Measurements from ENCODE around the gene BUD31.
"Not testable (repeated sequence)": the region's sequence is repeated elsewhere in the genome, so short reads cannot be mapped to it uniquely, and the experiment has no call there.

Gene BUD31

DNA sequence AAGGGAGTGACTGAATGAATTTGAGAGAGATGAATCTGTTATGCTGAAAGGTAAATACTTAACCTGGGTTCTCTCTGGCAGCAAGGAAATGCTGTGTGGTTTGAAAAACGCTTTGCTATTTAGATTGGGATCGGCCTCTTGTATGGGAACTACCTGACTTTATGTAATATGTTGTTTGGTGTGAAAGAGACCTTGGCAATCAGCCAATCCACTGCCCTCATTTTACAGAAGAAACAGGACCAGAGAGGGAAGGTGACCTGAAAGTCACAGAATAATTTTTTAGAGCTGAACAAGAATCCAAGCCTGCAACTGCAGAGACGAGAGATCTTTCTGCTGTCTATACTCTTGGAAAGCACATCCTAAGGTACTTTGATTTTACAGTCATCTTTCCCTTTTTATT, 1.0 kb downstream of the BUD31 start:
- peaks cover 78% of the 10 kb centered on the region for H3K79me2 ChIP-seq (ENCODE audit: insufficient read depth, low read depth)
- no peak overlapping the region for H2AFZ ChIP-seq (ENCODE audit: low read depth)
- H3K27me3 ChIP-seq (ENCODE audit: insufficient read depth, low read depth): no peaks in the 10 kb centered on the region
- H3K4me2 ChIP-seq: peak overlapping the region; percentile 92
- H3K27ac ChIP-seq: peak overlapping the region; percentile 32; the same call in 1 of the 2 replicates
- peaks cover 28% of the 10 kb centered on the region for H3K4me1 ChIP-seq (ENCODE audit: low read depth, poor library complexity, severe bottlenecking)
- no peak overlapping the region for H3K4me3 ChIP-seq (IDR thresholded peaks at IDR 0.05; ENCODE audit: insufficient read depth, low read depth, low read length)
- no peaks in the 10 kb centered on the region for H4K20me1 ChIP-seq (ENCODE audit: insufficient read depth)
- peaks cover 7% of the 10 kb centered on the region; the same call in 1 of the 2 replicates for H3K36me3 ChIP-seq (ENCODE audit: insufficient read depth)
- H3K9ac ChIP-seq: peak overlapping the region; percentile 99; the same call in 1 of the 2 replicates
- TF ChIP-seq, protein P1, sequence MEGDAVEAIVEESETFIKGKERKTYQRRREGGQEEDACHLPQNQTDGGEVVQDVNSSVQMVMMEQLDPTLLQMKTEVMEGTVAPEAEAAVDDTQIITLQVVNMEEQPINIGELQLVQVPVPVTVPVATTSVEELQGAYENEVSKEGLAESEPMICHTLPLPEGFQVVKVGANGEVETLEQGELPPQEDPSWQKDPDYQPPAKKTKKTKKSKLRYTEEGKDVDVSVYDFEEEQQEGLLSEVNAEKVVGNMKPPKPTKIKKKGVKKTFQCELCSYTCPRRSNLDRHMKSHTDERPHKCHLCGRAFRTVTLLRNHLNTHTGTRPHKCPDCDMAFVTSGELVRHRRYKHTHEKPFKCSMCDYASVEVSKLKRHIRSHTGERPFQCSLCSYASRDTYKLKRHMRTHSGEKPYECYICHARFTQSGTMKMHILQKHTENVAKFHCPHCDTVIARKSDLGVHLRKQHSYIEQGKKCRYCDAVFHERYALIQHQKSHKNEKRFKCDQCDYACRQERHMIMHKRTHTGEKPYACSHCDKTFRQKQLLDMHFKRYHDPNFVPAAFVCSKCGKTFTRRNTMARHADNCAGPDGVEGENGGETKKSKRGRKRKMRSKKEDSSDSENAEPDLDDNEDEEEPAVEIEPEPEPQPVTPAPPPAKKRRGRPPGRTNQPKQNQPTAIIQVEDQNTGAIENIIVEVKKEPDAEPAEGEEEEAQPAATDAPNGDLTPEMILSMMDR (conservative IDR thresholded peaks at IDR 0.05; ENCODE audit: low read depth, low read length): no peak

DNA sequence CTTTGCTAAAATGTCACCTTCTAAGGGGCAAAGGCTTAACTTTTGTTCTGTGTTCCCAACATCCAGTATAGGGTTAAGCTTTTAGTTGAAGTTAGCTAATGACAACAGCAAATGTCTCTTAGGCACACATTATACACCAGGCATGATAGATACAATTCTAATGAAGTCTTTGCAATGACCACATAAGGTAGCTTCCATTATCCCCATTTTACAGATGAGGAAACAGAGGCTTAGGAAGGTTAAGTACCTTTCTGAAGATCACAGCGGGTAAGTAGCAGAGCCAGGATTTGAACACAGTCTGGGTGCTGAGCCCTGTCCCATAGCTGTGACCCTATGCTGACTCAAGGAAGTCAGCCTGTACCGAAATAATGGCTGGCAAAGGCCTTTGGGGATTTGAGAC, 1.9 kb downstream of the BUD31 start:
- peaks cover 69% of the 10 kb centered on the region for H3K79me2 ChIP-seq (ENCODE audit: insufficient read depth, low read depth)
- no peak overlapping the region for H2AFZ ChIP-seq (ENCODE audit: low read depth)
- no peak overlapping the region for H3K4me3 ChIP-seq (IDR thresholded peaks at IDR 0.05; ENCODE audit: insufficient read depth, low read depth, low read length)
- peak overlapping the region; percentile 92; the same call in 1 of the 2 replicates for H3K4me2 ChIP-seq
- H3K27me3 ChIP-seq (ENCODE audit: insufficient read depth, low read depth): no peaks in the 10 kb centered on the region
- H3K36me3 ChIP-seq (ENCODE audit: insufficient read depth): peaks cover 7% of the 10 kb centered on the region
- H3K27ac ChIP-seq: no peak overlapping the region
- H3K4me1 ChIP-seq (ENCODE audit: low read depth, poor library complexity, severe bottlenecking): peaks cover 28% of the 10 kb centered on the region
- H4K20me1 ChIP-seq (ENCODE audit: insufficient read depth): no peaks in the 10 kb centered on the region
- TF ChIP-seq, protein P1 (conservative IDR thresholded peaks at IDR 0.05; ENCODE audit: low read depth, low read length): no peak
- H3K9ac ChIP-seq: no peak overlapping the region

DNA sequence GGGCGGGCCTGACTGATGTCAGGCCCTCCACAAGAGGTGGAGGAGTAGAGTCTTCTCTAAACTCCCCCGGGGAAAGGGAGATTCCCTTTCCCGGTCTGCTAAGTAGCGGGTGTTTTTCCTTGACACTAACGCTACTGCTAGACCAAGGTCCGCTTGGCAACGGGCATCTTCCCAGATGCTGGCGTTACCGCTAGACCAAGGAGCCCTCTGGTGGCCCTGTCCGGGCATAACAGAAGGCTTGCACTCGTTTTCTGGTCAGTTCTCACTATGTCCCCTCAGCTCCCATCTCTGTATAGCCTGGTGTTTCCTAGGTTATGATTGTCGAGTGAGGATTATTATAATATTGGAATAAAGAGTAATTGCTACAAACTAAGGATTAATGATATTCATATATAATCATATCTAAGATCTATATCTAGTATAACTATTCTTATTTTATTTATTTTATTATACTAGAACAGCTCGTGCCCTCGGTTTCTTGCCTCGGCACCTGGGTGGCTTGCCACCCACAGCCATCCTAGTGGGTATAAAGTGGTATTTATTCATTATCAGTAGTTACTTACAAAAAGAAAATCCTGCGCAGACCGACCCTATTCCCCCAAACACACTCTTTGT, 6.9 kb downstream of the BUD31 start:
- H3K79me2 ChIP-seq (ENCODE audit: insufficient read depth, low read depth): peaks cover 20% of the 10 kb centered on the region
- H3K36me3 ChIP-seq (ENCODE audit: insufficient read depth): peaks cover 11% of the 10 kb centered on the region
- not testable (repeated sequence) for H3K27ac ChIP-seq

DNA sequence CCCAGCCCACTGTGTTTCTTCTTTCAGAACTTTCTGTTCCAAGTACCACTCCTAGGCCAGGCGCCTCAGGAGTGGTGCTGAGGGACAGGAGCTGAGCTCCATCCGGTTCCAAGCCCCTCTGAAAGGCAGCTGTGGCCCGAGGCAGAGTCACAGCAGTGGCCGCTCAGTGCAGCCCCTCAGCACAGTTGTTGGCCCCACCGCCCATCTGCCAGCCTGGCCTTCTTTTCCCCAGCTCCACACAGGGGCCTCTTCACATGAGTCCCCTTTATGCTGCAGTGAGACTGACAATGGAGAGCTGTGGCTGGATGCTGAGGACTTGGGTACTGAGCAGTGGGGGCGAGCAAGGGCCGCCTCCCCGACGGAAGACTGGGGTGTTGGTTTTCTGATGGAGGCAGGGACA, 9.5 kb downstream of the BUD31 start:
- H3K4me3 ChIP-seq (IDR thresholded peaks at IDR 0.05; ENCODE audit: insufficient read depth, low read depth, low read length): no peak overlapping the region

More for the DNA sequence above, 6.9 kb downstream of the BUD31 start:
- H3K9ac ChIP-seq; H3K4me3 ChIP-seq (IDR thresholded peaks at IDR 0.05; ENCODE audit: insufficient read depth, low read depth, low read length); H3K4me2 ChIP-seq; H4K20me1 ChIP-seq (ENCODE audit: insufficient read depth); H2AFZ ChIP-seq (ENCODE audit: low read depth); H3K27me3 ChIP-seq (ENCODE audit: insufficient read depth, low read depth): not testable (repeated sequence)
- TF ChIP-seq, protein P1 (conservative IDR thresholded peaks at IDR 0.05; ENCODE audit: low read depth, low read length): peak; percentile 40; the same call in 1 of the 2 replicates
- H3K4me1 ChIP-seq (ENCODE audit: low read depth, poor library complexity, severe bottlenecking): peaks cover 10% of the 10 kb centered on the region

More for the DNA sequence above, 9.5 kb downstream of the BUD31 start:
- no peak overlapping the region for H2AFZ ChIP-seq (ENCODE audit: low read depth)
- H3K4me2 ChIP-seq: no peak overlapping the region
- no peaks in the 10 kb centered on the region for H3K27me3 ChIP-seq (ENCODE audit: insufficient read depth, low read depth)
- H3K79me2 ChIP-seq (ENCODE audit: insufficient read depth, low read depth): 0 out of 2 replicates have a peak, but pooled peaks cover 3% of the 10 kb centered on the region
- H3K27ac ChIP-seq: no peak overlapping the region
- TF ChIP-seq, protein P1 (conservative IDR thresholded peaks at IDR 0.05; ENCODE audit: low read depth, low read length): no peak
- H4K20me1 ChIP-seq (ENCODE audit: insufficient read depth): no peaks in the 10 kb centered on the region
- peaks cover 6% of the 10 kb centered on the region for H3K4me1 ChIP-seq (ENCODE audit: low read depth, poor library complexity, severe bottlenecking)
- H3K36me3 ChIP-seq (ENCODE audit: insufficient read depth): peaks cover 9% of the 10 kb centered on the region
- no peak overlapping the region for H3K9ac ChIP-seq

Data from KMS-11 (cell line).